WTC11 (cell line): ENCODE measurements around the gene SRRM2. TPM values are rescaled to one million over a fixed set of nuclear protein-coding genes. Genes with fewer than 3 reads are reported as not detected.

Experiments
- ATAC-seq: fragments of 200-7000 bp; cut with Tn5 transposase; 2 replicates; pipeline ENCODE4 v1.10.0; 2021; ENCODE audit warnings: mild to moderate bottlenecking, moderate library complexity
- CTCF ChIA-PET: fragments of 300-600 bp; sonication (Branson Sonifier 250); formaldehyde crosslinking; loops from one replicate; lab custom pipeline; 2021; ENCODE audit warnings: antibody characterized with exemption; lab: Charles Lee
- POLR2A ChIA-PET: fragments of 350-600 bp; sonication (Branson Sonifier 250); formaldehyde crosslinking; loops from one replicate; lab custom pipeline; 2021; ENCODE audit warnings: antibody characterized with exemption; lab: Charles Lee
- DNase-seq: peaks from one replicate; pipeline ENCODE4 v3.0.0; 2021; ENCODE audit warnings: low spot score
- H3K27ac Mint-ChIP-seq: 2 replicates; pipeline ENCODE4 v1.8.0; 2021; ENCODE audit warnings: mixed read lengths
- H3K27me3 Mint-ChIP-seq: 2 replicates; pipeline ENCODE4 v1.8.0; 2021; ENCODE audit warnings: low read depth, mild to moderate bottlenecking, moderate library complexity, mixed read lengths
- H3K36me3 Mint-ChIP-seq: 2 replicates; pipeline ENCODE4 v1.8.0; 2021; ENCODE audit warnings: mixed read lengths
- H3K4me1 Mint-ChIP-seq: 2 replicates; pipeline ENCODE4 v1.8.0; 2022; ENCODE audit warnings: mixed read lengths
- H3K4me3 Mint-ChIP-seq: 2 replicates; pipeline ENCODE4 v1.8.0; 2021; ENCODE audit warnings: mild to moderate bottlenecking, moderate library complexity, mixed read lengths
- H3K9me3 Mint-ChIP-seq: 2 replicates; pipeline ENCODE4 v1.8.0; 2021; ENCODE audit warnings: mixed read lengths
- CREM ChIP-seq: sonication (generic); formaldehyde crosslinking; IDR thresholded peaks from 2 replicates; pipeline ENCODE4 v1.8.1; 2022; ENCODE audit warnings: mild to moderate bottlenecking, missing genetic modification reagents, moderate library complexity
- ERG ChIP-seq: fragments of 250-450 bp; sonication (Bioruptor Pico); IDR thresholded peaks from 2 replicates; pipeline ENCODE4 v1.8.0; 2021; ENCODE audit warnings: mild to moderate bottlenecking
- ESRRA ChIP-seq: sonication (generic); formaldehyde crosslinking; IDR thresholded peaks from 2 replicates; pipeline ENCODE4 v1.8.1; 2022; ENCODE audit warnings: mild to moderate bottlenecking, missing genetic modification reagents, borderline replicate concordance
- FOXJ3 ChIP-seq: sonication (generic); formaldehyde crosslinking; IDR thresholded peaks from 2 replicates; pipeline ENCODE4 v1.9.0; 2021; ENCODE audit warnings: missing genetic modification reagents, mild to moderate bottlenecking, borderline replicate concordance
- FOXP4 ChIP-seq: sonication (generic); formaldehyde crosslinking; IDR thresholded peaks from 2 replicates; pipeline ENCODE4 v1.8.0; 2022; ENCODE audit warnings: mild to moderate bottlenecking, missing genetic modification reagents
- JAZF1 ChIP-seq: fragments of 250-450 bp; sonication (Bioruptor Pico); IDR thresholded peaks from 2 replicates; pipeline ENCODE4 v1.9.0; 2021; ENCODE audit warnings: moderate library complexity, mild to moderate bottlenecking, inconsistent platforms
- MLX ChIP-seq: sonication (generic); formaldehyde crosslinking; IDR thresholded peaks from 2 replicates; pipeline ENCODE4 v1.8.1; 2023; ENCODE audit warnings: mild to moderate bottlenecking, missing genetic modification reagents, moderate library complexity
- NFE2L1 ChIP-seq: sonication (generic); formaldehyde crosslinking; IDR thresholded peaks from 2 replicates; pipeline ENCODE4 v1.8.1; 2023; ENCODE audit warnings: missing genetic modification reagents
- SMAD4 ChIP-seq: sonication (generic); formaldehyde crosslinking; IDR thresholded peaks from 2 replicates; pipeline ENCODE4 v1.8.0; 2022; ENCODE audit warnings: mild to moderate bottlenecking, missing genetic modification reagents
- SP1 ChIP-seq: sonication (generic); formaldehyde crosslinking; conservative IDR thresholded peaks from 2 replicates; pipeline ENCODE4 v1.8.1; 2022; ENCODE audit warnings: missing genetic modification reagents
- TEAD4 ChIP-seq: sonication (generic); formaldehyde crosslinking; IDR thresholded peaks from 2 replicates; pipeline ENCODE4 v1.8.0; 2022; ENCODE audit warnings: mild to moderate bottlenecking, missing genetic modification reagents
- ZBTB21 ChIP-seq: sonication (generic); formaldehyde crosslinking; IDR thresholded peaks from 2 replicates; pipeline ENCODE4 v1.8.1; 2023; ENCODE audit warnings: mild to moderate bottlenecking, missing genetic modification reagents, borderline replicate concordance
- ZNF138 ChIP-seq: sonication (generic); formaldehyde crosslinking; conservative IDR thresholded peaks from 2 replicates; pipeline ENCODE4 v1.8.1; 2022; ENCODE audit warnings: mild to moderate bottlenecking, moderate library complexity, missing genetic modification reagents
- ZNF671 ChIP-seq: fragments of 250-450 bp; sonication (Bioruptor Pico); IDR thresholded peaks from 2 replicates; pipeline ENCODE4 v1.8.0; 2021; ENCODE audit warnings: mild to moderate bottlenecking
- total RNA-seq: library from RNA; stranded (reverse); gene quantifications from 3 replicates; pipeline ENCODE4 v1.2.3, GENCODE V29; 2021
- TF ChIP-seq, protein P1 (sequence below): sonication (generic); formaldehyde crosslinking; IDR thresholded peaks from 2 replicates; pipeline ENCODE4 v1.8.1; 2022; ENCODE audit warnings: low read depth, missing genetic modification reagents, borderline replicate concordance
- TF ChIP-seq, protein P2 (sequence below): fragments of 250-450 bp; sonication (Bioruptor Pico); IDR thresholded peaks from 2 replicates; pipeline ENCODE4 v1.9.0; 2021; ENCODE audit warnings: mild to moderate bottlenecking
- TF ChIP-seq, protein P3 (sequence below): sonication (generic); formaldehyde crosslinking; IDR thresholded peaks from 2 replicates; pipeline ENCODE4 v1.8.1; 2022; ENCODE audit warnings: mild to moderate bottlenecking, moderate library complexity, missing genetic modification reagents
- TF ChIP-seq, protein P4 (sequence below): sonication (generic); formaldehyde crosslinking; conservative IDR thresholded peaks from 2 replicates; pipeline ENCODE4 v1.8.1; 2022; ENCODE audit warnings: mild to moderate bottlenecking, missing genetic modification reagents

SRRM2 gene
- total RNA-seq, 1 experiment from 2014 or later = 823 TPM

DNA sequence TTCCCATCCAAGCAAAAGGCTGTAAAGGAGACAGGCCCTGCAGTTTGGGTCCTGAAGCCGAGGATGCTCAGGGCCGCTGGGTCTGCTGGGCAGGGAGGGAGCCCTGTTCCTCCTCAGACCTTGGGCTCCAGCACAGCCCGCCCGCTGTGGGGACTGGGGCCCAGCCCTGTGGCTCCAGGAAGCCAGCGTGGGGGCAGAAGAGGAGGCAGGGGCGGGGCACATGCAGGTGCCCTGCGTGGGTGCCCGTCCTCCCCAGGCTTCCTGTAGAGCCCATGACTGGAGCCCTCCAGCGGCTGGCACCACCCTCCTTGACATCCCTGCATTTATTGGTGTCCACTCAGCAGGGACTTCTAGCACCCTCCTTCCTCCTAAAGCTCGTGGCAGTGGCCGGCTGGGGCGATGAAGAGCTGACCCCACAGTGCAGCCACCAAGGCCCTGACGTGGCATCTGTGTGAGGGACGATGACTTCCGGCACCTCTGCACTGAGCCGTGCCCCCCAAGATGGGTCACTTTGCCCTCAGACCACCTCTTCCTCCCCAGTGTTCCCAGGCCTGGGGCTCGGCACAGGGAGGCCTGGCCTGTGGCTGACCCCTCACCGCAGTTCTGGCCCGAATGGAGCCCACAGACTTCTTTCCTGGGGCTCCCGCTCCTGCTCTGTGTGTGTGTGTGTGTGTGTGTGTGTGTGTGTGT is 42.3 kb upstream of the SRRM2 start (continued):
- TF ChIP-seq ERG (no peak), TEAD4 (no peak), ESRRA (CRISPR knock-in tag) (no peak)
- TF ChIP-seq, protein P1, sequence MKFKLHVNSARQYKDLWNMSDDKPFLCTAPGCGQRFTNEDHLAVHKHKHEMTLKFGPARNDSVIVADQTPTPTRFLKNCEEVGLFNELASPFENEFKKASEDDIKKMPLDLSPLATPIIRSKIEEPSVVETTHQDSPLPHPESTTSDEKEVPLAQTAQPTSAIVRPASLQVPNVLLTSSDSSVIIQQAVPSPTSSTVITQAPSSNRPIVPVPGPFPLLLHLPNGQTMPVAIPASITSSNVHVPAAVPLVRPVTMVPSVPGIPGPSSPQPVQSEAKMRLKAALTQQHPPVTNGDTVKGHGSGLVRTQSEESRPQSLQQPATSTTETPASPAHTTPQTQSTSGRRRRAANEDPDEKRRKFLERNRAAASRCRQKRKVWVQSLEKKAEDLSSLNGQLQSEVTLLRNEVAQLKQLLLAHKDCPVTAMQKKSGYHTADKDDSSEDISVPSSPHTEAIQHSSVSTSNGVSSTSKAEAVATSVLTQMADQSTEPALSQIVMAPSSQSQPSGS (CRISPR knock-in tag) = no peak
- TF ChIP-seq, protein P2, sequence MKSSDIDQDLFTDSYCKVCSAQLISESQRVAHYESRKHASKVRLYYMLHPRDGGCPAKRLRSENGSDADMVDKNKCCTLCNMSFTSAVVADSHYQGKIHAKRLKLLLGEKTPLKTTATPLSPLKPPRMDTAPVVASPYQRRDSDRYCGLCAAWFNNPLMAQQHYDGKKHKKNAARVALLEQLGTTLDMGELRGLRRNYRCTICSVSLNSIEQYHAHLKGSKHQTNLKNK (CRISPR knock-in tag) = no peak
- TF ChIP-seq, protein P3, sequence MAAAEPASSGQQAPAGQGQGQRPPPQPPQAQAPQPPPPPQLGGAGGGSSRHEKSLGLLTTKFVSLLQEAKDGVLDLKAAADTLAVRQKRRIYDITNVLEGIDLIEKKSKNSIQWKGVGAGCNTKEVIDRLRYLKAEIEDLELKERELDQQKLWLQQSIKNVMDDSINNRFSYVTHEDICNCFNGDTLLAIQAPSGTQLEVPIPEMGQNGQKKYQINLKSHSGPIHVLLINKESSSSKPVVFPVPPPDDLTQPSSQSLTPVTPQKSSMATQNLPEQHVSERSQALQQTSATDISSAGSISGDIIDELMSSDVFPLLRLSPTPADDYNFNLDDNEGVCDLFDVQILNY (CRISPR knock-in tag) = no peak
- TF ChIP-seq, protein P4, sequence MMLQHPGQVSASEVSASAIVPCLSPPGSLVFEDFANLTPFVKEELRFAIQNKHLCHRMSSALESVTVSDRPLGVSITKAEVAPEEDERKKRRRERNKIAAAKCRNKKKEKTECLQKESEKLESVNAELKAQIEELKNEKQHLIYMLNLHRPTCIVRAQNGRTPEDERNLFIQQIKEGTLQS (CRISPR knock-in tag) = no peak

- DNase-seq (no peak), ATAC-seq (no peak)
- Mint-ChIP-seq H3K4me1 (peaks cover 3% of the 10 kb centered on the region; the same call in 1 of the 2 replicates), H3K27me3 (no peaks in the 10 kb centered on the region), H3K27ac (peak overlapping the region; percentile 70; the same call in 1 of the 2 replicates), H3K36me3 (peaks cover 10% of the 10 kb centered on the region), H3K4me3 (no peak overlapping the region), H3K9me3 (no peaks in the 10 kb centered on the region)
- ChIA-PET CTCF (interaction anchor here (0.6 kb wide), 1 partner anchor 334 kb away, joined by 3 read pairs; no protein-coding TSS in a partner anchor), POLR2A (no interaction called here)
- TF ChIP-seq, protein P1 (CRISPR knock-in tag) = no peak
- TF ChIP-seq JAZF1 = no peak
- no peak for TF ChIP-seq SMAD4 (CRISPR knock-in tag)
- no peak for TF ChIP-seq NFE2L1 (CRISPR knock-in tag)
- TF ChIP-seq ZNF671 (CRISPR knock-in tag) = no peak
- no peak for TF ChIP-seq FOXJ3 (CRISPR knock-in tag)
Observed at GRCh38 chr16:2710711-2711231, 41.7 kb upstream of the SRRM2 start.

- no peak overlapping the region for H3K4me3 Mint-ChIP-seq
- POLR2A ChIA-PET = no interaction called here
- CTCF ChIA-PET = interaction anchor here (0.6 kb wide), 1 partner anchor 333 kb away, joined by 3 read pairs; no protein-coding TSS in a partner anchor
Observed at GRCh38 chr16:2711370-2712062, 40.9 kb upstream of the SRRM2 start.

More at GRCh38 chr16:2711370-2712062, 40.9 kb upstream of the SRRM2 start:
- Mint-ChIP-seq H3K27ac (no peak overlapping the region), H3K9me3 (no peaks in the 10 kb centered on the region), H3K4me1 (peaks cover 3% of the 10 kb centered on the region; the same call in 1 of the 2 replicates), H3K36me3 (peaks cover 10% of the 10 kb centered on the region), H3K27me3 (no peaks in the 10 kb centered on the region)
- DNase-seq = no peak
- ATAC-seq = no peak
- TF ChIP-seq, protein P1 (CRISPR knock-in tag) = no peak
- TF ChIP-seq ZBTB21 (CRISPR knock-in tag) (no peak), CREM (CRISPR knock-in tag) (no peak), FOXP4 (CRISPR knock-in tag) (no peak), MLX (no peak), ZNF138 (CRISPR knock-in tag) (no peak), TEAD4 (no peak), SP1 (CRISPR knock-in tag) (no peak)
